BJ (cell line): Measurements from ENCODE around the gene UST. TPM values are rescaled to one million over a fixed set of nuclear protein-coding genes. Genes with fewer than 3 reads are reported as not detected.

Experiments used
- CTCF ChIA-PET: fragments of 350-600 bp; formaldehyde crosslinking; extraction: SDS; loops from one replicate; lab custom pipeline; 2021; ENCODE audit warnings: antibody characterized with exemption, inconsistent platforms; lab: Yijun Ruan, JAX
- POLR2A ChIA-PET: fragments of 300-600 bp; sonication (Branson Sonifier 250); formaldehyde crosslinking; extraction: SDS; loops from one replicate; lab custom pipeline; 2021; ENCODE audit warnings: antibody characterized with exemption; lab: Charles Lee
- DNase-seq: peaks from one replicate; pipeline ENCODE4 v3.0.0-alpha.2; 2011; ENCODE audit warnings: low read depth
- H3K27me3 ChIP-seq: 2 replicates; pipeline ENCODE4 v1.6.0; 2011; ENCODE audit warnings: low read length; ENCODE audit not compliant: control insufficient read depth, insufficient read depth
- H3K36me3 ChIP-seq: 2 replicates; pipeline ENCODE4 v1.5.1; 2011; ENCODE audit warnings: low read length; ENCODE audit not compliant: control insufficient read depth, insufficient read depth
- H3K4me3 ChIP-seq: 2 replicates; pipeline ENCODE4 v1.5.1; 2011; ENCODE audit warnings: low read depth, mild to moderate bottlenecking, control low read depth, low read length
- polyA plus RNA-seq: library from polyadenylated mRNA; depleted of rRNA; stranded (reverse); fragments of >200 nt; gene quantifications from 2 replicates; pipeline ENCODE4 v1.2.3, GENCODE V29; 2011
- TF ChIP-seq, protein P1 (sequence below): IDR thresholded peaks from 2 replicates; pipeline ENCODE4 v1.5.1; 2011; ENCODE audit warnings: low read depth, mild to moderate bottlenecking, control low read depth, inconsistent platforms, low read length, moderate library complexity; ENCODE audit not compliant: insufficient read depth

Gene UST
- polyA plus RNA-seq, 1 experiment: 6.8 TPM

DNA sequence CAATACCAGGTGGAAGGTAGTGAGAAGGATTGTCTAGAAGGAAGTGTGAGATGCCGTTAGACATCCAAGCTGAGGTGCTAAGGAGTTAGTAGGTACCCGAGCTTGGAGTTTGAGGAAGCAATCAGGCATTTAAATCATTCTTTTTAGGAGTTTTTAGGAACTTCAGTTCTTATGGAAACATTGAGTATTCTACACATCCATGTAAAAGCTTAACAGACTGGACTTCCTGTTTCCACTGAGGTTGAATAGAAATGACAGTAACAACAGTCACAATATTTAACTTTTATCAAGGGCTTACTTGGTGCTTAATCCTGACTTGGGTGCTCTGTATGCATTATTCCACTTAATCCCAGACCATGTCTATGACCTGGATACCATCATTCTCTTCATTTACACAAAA is 136.4 kb downstream of the UST start:
- CTCF ChIA-PET: no interaction called here

GRCh38 chr6:148884461-148884860 is 137.6 kb downstream of the UST start:
- no peak overlapping the region for H3K4me3 ChIP-seq
- TF ChIP-seq, protein P1, sequence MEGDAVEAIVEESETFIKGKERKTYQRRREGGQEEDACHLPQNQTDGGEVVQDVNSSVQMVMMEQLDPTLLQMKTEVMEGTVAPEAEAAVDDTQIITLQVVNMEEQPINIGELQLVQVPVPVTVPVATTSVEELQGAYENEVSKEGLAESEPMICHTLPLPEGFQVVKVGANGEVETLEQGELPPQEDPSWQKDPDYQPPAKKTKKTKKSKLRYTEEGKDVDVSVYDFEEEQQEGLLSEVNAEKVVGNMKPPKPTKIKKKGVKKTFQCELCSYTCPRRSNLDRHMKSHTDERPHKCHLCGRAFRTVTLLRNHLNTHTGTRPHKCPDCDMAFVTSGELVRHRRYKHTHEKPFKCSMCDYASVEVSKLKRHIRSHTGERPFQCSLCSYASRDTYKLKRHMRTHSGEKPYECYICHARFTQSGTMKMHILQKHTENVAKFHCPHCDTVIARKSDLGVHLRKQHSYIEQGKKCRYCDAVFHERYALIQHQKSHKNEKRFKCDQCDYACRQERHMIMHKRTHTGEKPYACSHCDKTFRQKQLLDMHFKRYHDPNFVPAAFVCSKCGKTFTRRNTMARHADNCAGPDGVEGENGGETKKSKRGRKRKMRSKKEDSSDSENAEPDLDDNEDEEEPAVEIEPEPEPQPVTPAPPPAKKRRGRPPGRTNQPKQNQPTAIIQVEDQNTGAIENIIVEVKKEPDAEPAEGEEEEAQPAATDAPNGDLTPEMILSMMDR: no peak
- ChIA-PET CTCF (interaction anchor here (1.0 kb wide), 1 partner anchor 9 kb away, joined by 3 read pairs; no protein-coding TSS in a partner anchor), POLR2A (no interaction called here)
- no peaks in the 10 kb centered on the region for H3K36me3 ChIP-seq
- no peaks in the 10 kb centered on the region for H3K27me3 ChIP-seq
- DNase-seq: no peak

More for the DNA sequence above, 136.4 kb downstream of the UST start:
- Histone ChIP-seq H3K27me3 (no peaks in the 10 kb centered on the region), H3K4me3 (no peak overlapping the region), H3K36me3 (no peaks in the 10 kb centered on the region)
- TF ChIP-seq, protein P1: no peak
- POLR2A ChIA-PET: no interaction called here
- DNase-seq: no peak

DNA sequence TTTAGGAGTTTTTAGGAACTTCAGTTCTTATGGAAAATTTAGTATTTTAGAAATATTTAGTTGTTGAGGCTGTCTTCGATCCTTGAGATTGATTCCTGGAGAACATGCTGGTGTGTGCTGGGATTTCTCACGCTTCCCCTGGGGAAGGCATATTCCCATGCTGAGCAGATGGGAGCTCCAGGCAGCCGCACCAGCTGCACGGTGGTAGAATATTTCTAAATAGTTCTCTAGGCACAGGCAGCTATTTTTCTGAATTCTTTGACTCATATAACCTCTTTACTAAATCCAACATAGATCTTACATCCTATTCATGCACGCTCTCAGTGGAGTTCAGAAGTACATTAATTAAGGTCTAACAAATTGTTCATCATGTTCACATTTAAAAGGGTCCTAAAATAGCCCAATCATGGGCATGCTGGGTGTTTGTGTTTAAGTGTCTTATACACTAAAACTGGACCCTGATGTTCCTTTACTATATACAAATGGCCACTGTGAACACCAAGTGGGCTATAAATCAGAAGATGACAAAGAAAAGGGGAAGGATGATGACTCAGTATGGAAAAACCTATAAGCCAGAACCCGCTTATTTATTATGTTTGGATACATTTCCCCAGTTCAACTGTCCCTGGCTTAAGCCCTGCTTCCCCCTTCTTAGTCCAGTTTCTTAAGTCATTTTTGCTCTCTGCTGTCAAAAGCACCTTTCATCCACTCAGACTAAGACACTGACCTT is 138.5 kb downstream of the UST start:
- Histone ChIP-seq H3K27me3 (no peaks in the 10 kb centered on the region), H3K4me3 (no peak overlapping the region), H3K36me3 (no peaks in the 10 kb centered on the region)
- DNase-seq: no peak
- TF ChIP-seq, protein P1: no peak
- ChIA-PET POLR2A (no interaction called here), CTCF (interaction anchor here (1.0 to 1.3 kb wide), 2 partner anchors 10 to 11 kb away, joined by 3 to 5 read pairs; no protein-coding TSS in a partner anchor)

- H3K27me3 ChIP-seq: no peaks in the 10 kb centered on the region
- POLR2A ChIA-PET: no interaction called here
- H3K4me3 ChIP-seq: no peak overlapping the region
- no peak for DNase-seq
- H3K36me3 ChIP-seq: no peaks in the 10 kb centered on the region
- TF ChIP-seq, protein P1: no peak
- CTCF ChIA-PET: interaction anchor here (1.1 to 1.3 kb wide), 2 partner anchors 12 to 327 kb away, joined by 3 to 5 read pairs; no protein-coding TSS in a partner anchor
Observed at GRCh38 chr6:148885925-148886845, 139.4 kb downstream of the UST start.

GRCh38 chr6:148887181-148887580 is 140.4 kb downstream of the UST start:
- DNase-seq: no peak
- TF ChIP-seq, protein P1: no peak
- POLR2A ChIA-PET: no interaction called here

More at GRCh38 chr6:148887181-148887580, 140.4 kb downstream of the UST start:
- no peaks in the 10 kb centered on the region for H3K27me3 ChIP-seq
- no peak overlapping the region for H3K4me3 ChIP-seq
- H3K36me3 ChIP-seq: no peaks in the 10 kb centered on the region
- CTCF ChIA-PET: interaction anchor here (1.1 kb wide), 1 partner anchor 328 kb away, joined by 3 read pairs; no protein-coding TSS in a partner anchor
